Middle frontal gyrus (tissue), 1 donor: ENCODE measurements around the gene ABCC4.

Experiments
- DNase-seq: peaks from one replicate; pipeline ENCODE4 v3.0.0-alpha.2; 2015; ENCODE audit warnings: low spot score; ENCODE audit errors: extremely low spot score

ABCC4 gene

GRCh38 chr13:95261956-95262355 is 39.3 kb downstream of the ABCC4 start:
- no peak for DNase-seq

DNA sequence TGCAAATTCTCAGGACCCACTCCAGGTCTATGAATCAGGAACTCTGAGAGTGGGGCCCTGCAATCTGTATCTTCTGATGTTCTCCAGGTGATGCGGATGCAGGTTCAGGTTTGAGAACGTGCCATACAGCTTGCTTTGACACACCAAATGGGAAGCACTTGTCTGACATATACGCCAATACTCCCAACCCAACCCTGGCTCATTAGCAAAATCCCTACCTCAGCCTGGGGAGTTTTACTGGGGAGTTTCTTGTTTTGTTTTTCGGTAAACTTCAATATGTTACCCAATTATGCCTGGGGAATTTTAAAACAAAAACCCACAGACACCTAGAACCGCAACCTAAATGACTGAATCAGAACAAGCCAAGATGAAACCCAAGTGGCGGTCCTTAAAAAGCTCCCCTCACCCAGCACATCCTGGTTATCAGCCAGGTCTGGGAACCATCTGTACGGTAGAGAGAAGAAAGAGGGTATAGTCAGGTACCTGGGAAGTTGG is 41.2 kb downstream of the ABCC4 start:
- no peak for DNase-seq

DNA sequence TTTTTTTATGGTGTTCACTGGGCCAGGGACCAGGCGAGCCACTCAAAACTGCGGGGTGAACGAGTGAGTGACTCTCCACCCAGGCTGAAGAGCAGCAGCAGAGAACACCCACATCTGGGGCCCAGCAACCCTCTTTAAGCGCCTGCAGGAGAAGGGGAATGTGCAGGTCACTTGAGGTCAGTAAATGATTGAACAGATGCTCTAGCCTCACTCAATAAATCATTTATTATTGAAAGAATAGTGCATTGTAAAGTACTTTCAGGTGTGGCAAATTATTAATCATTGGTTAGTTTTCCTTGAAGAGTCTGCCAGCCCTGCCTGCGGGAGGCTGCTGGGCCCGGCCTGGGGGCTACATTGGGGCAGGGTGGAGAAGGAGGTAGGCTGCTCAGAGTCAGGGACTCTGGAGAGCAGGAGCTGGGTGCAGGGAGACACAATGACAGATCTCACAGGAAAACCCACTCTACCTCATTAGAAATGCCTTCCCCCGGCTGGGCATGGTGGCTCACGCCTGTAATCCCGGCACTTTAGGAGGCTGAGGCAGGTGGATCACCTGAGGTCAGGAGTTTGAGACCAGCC is 42.5 kb downstream of the ABCC4 start:
- DNase-seq, result no peak

DNA sequence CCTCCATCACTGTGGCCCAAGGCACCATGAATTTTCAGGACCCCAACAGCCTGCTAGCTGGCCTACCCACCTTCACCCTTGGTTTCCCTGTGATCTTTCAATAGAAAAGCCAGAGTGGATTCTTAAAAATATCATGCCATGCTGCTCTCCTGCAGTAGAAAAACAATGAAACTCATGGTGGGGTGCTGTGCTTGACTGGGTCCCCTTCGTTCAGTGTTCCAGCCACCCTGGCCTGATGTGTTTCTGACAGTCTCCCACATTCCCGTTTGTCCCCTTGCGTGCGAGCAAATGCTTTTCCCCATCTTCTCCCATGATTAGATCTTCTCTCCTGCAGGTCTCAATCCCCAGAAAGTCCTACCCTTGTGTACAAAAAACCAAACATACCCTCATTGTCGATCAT is 43.2 kb downstream of the ABCC4 start:
- DNase-seq, result no peak

GRCh38 chr13:95256091-95256490 is 45.2 kb downstream of the ABCC4 start:
- no peak for DNase-seq

- no peak for DNase-seq
Measured at GRCh38 chr13:95255072-95255732, 46.0 kb downstream of the ABCC4 start.

DNA sequence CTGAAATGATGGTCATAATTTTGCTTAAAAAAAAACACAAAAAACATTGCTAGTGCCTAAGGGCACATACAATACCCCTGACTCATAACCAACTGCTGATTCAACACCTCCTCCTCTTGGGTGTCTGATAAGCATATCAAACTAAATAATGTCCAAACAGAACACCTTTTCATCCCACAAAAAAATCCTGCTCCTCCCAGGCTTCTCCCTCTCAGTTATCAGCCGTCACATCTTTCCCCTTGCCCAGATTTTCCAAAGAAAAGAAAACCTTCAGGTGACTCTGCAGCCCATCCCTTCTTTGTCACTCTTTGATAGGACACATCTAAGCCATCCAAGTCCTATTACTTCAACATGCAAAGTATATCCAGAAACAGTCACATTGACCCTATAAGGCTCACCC is 46.9 kb downstream of the ABCC4 start:
- no peak for DNase-seq

DNA sequence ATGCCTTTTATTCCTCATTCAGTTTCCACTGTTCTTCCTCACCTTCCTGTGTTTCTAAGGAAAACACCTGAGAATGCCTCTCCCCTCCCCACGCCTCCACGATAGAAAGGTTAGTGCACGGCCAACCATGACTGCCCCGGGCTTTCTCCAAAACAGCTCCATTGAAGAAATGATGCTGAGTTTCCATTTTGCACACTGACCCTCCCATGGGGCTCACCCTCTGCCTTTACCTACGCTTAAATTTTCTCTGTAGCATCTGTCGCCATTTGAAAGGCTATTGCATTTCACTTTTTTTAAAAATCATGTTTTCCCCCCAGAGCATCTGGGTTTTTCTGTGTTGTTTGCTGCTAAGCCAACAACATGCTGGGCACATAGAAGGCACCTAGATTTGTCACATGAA is 48.2 kb downstream of the ABCC4 start:
- no peak for DNase-seq

- DNase-seq, result no peak
Measured at GRCh38 chr13:95251641-95252040, 49.6 kb downstream of the ABCC4 start.

DNA sequence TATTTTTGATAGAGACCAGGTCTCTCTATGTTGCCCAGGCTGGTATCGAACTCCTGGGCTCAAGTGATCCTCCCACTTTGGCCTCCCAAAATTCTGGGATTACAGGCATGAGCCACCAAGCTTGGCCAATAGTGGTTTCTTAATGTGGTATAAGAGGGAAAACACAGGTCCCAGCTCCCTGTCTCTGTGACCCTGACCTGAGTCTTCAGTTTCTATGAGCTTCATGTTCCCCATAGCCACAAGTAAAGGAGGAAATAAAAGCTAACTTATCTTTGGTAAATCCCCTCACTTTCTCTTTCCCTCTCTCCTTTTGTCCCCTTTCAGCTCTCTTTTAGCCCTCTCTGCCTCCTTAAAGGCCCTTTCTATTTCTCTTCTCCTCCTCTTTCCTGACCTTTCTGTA is 50.3 kb downstream of the ABCC4 start:
- no peak for DNase-seq

DNA sequence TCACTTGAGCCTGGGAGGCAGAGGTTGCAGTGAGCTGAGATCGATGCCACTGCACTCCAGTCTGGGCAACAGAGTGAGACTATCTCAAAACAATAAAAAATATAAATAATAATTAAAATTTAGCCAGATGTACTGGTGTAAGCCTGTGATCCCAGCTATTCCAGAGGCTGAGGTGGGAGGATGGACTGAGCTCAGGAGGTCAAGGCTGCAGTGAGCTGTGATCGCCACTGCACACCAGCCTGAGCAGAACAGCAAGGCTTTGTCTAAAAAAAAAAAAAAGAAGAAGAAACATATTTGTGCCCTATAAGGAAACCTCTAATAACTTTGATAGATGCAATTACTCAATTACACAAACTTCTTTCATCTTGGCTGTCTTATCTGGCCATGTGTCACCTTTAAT is 52.3 kb downstream of the ABCC4 start:
- DNase-seq, result no peak

GRCh38 chr13:95247852-95248251 is 53.4 kb downstream of the ABCC4 start:
- DNase-seq, result no peak

GRCh38 chr13:95247171-95247570 is 54.1 kb downstream of the ABCC4 start:
- no peak for DNase-seq

DNA sequence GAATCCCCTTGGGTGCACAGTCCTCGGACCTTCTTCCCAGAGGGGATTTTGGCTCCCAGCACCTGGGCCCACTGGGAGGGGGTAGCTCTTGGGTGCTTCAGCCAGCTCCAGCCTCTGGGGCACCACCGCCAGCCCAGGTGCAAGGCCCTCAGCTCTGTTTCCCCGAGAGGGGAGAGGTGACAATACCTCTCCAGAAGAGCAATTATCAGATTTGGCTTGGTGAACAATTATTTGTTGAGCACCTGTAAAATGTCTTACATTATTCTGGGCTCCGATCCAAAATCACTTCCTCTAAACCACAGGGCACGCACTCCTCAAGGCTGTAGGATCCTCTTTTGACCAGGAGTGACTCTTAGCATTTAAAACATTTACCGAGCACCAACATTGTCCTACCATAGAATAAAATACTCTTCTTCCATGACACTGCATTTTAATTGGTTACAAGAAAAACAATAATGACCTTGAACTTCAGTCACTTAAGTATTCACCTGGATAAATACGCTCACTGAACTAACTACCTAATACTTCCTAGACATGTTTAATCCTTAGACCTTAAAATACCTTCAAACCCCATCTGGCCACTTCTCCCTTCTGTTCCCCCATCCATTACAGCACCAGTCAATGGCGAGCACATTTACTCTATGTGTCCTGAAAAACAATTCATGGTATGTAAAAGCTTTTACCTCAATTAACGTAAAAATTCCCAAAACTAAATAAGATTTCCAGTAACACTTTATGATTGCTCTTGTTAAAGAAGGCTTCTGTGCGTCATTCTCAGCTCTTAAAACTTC is 54.8 kb downstream of the ABCC4 start:
- no peak for DNase-seq

- no peak for DNase-seq
Measured at GRCh38 chr13:95245071-95245470, 56.2 kb downstream of the ABCC4 start.

DNA sequence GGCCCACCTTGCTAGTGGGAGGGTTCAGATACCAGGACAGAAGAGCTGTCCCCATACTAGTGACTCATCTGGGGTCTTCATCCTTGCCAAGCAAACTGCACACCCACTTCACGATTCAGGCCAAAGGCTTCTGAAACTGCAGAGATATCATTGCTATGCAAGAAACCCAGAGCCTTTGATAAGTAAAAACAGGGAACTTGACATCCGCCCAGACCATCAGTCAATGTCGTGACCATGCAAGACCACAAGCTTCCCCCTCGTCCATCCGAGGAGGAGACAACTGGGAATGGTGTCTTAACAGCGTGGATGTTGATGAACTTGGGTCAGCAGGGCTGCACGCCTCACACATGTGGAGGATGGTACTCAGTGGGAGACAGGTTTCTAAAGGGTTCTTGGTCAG is 58.0 kb downstream of the ABCC4 start:
- DNase-seq, result no peak

DNA sequence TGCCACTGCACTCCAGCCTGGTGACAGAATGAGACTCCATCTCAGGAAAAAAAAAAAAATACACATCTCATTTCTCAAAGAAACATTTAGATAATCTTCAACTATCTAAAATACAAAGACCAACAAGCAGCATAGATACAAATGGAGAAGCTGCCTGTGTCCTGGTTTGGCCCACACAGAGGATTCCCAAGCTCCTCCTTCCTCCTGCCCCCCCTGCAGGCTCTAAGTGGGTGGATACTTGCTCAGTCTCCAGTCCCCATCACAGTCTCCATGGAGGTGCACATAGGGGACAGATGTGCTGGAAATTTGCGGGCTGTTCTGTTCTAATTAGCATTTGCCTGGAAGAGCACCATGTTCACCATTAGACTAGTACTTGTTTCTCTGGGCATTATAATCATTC is 59.9 kb downstream of the ABCC4 start:
- no peak for DNase-seq

DNA sequence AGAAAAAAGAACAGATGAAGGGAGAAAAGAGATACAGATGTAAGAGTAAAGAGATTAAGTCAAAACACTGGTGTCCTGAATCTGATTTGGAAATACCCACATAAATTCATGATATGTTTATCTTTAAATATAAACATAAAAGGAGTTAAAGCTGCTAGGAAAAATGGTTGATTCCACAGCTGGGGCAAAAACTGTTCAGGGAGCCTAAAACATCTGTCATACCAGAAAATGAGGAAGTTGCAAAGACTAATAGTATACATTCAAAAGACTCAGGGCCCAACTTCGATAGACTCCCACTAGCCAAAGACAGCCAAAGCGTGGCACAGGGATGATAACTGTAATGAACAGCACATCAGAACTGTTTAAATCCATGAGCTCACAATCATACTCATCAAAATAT is 62.0 kb downstream of the ABCC4 start:
- no peak for DNase-seq

DNA sequence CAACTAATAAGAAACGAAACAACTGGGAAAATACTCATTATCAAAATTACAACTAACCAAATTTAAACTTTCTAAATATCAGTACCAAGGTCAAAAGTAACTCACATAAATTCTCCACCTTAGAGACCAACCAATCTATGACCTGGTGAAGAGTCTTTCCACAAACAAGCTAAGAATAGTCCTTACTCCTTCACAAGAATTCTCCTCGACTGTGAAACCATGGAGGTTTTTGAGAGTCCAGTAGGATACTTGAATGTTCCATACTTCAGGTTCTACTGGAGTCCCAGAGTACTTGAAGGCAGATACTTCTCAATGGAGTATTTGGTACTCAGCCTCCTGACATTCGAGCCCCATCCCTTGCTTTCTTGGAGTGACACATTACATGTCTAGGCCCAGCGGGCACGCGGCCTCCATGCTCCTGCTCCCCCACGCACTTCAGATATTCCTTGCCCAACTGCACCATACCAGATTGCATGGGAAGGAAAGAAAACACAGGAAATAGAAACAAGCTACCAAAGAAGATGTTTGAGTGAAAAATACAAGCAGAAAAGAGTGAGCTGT is 63.9 kb downstream of the ABCC4 start:
- no peak for DNase-seq

- DNase-seq, result no peak
Measured at GRCh38 chr13:95236774-95237173, 64.5 kb downstream of the ABCC4 start.

GRCh38 chr13:95235974-95236373 is 65.3 kb downstream of the ABCC4 start:
- no peak for DNase-seq

DNA sequence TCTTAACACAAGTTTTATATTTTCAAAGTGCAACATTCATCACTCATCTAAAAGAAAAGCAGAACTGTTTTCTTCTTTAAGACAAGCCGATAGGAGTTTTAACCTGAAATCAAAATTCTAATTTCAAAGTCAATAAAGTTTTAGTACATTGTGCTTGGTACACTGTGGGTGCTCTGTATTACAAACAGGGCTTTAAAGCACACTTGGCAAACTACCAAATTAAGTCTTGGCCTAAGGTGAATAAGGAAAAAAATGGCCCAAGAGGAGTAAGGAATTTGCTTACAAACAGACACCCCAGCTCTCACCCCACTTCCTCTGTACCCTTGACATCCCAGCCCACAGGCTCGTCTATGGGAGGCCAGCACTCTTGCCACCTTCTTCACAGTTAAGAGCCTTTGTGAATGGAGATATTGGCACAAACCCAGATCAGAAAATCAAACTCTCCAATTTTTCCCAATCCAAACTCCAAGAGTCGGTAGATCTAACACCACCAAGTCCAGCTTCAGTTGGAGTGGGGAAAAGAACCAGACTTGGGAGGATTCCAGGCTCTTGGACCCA is 66.0 kb downstream of the ABCC4 start:
- DNase-seq, result no peak
